Keratinocyte (primary cell): ENCODE measurements around the gene JPH2.

ENCODE experiments used
- EZH2 ChIP-seq: IDR thresholded peaks from one replicate; pipeline ENCODE4 v1.6.1; 2012; ENCODE audit warnings: inconsistent platforms, mild to moderate bottlenecking, low read length, moderate library complexity
- TF ChIP-seq, protein P1 (sequence below), 3 experiments: IDR thresholded peaks in 1 of 3; conservative IDR thresholded peaks in 1 of 3; optimal IDR thresholded peaks in 1 of 3; 2 replicates in 2 of 3; 3 replicates in 1 of 3; pipeline versions ENCODE3 to v1.5.1; 2011; ENCODE audit warnings: low read length in 3 of 3, mild to moderate bottlenecking in 3 of 3, moderate library complexity in 2 of 3, control low read depth in 1 of 3, inconsistent platforms in 1 of 3; ENCODE audit not compliant: insufficient read depth in 2 of 3; ENCODE audit errors: extremely low read depth in 1 of 3

DNA sequence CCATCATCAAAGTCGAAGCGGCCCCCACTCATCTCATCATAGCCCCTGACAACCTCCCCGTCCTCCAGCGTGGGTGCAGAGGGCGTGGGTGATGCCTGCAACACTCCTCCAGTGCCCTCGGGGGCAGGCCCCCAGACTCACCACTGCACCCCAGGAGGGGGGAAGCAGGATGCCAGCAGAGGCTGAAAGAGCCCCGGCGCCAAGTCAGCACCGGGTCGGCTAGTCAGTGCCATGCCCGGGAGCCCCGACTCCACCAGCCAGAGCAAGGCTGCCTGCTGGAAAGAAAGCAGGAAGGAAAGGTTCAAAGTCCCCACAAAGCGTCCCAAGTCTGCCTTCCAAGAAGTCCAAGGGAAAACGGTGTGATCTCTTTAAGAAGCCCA, 324 bp downstream of the JPH2 start:
- TF ChIP-seq, protein P1, sequence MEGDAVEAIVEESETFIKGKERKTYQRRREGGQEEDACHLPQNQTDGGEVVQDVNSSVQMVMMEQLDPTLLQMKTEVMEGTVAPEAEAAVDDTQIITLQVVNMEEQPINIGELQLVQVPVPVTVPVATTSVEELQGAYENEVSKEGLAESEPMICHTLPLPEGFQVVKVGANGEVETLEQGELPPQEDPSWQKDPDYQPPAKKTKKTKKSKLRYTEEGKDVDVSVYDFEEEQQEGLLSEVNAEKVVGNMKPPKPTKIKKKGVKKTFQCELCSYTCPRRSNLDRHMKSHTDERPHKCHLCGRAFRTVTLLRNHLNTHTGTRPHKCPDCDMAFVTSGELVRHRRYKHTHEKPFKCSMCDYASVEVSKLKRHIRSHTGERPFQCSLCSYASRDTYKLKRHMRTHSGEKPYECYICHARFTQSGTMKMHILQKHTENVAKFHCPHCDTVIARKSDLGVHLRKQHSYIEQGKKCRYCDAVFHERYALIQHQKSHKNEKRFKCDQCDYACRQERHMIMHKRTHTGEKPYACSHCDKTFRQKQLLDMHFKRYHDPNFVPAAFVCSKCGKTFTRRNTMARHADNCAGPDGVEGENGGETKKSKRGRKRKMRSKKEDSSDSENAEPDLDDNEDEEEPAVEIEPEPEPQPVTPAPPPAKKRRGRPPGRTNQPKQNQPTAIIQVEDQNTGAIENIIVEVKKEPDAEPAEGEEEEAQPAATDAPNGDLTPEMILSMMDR (optimal IDR thresholded peaks at IDR 0.05 in 1 of 3, IDR thresholded peaks at IDR 0.05 in 1 of 3, conservative IDR thresholded peaks at IDR 0.05 in 1 of 3; ENCODE audit: extremely low read depth in 1 of 3, insufficient read depth in 2 of 3, low read length in 3 of 3): no peak
- no peak for TF ChIP-seq EZH2
